ENCODE data around the gene DZIP1L.

GRCh38 chr3:138065949-138066348, 49.5 kb downstream of the DZIP1L start:
- no peak for TF ChIP-seq GATA3 (IDR thresholded peaks at IDR 0.05; ENCODE audit: low read depth, low read length)
- TF ChIP-seq GATA2 (IDR thresholded peaks at IDR 0.05; ENCODE audit: low read depth, low read length), result no peak
